ENCODE data around the gene BICD1.

Gene BICD1

GRCh38 chr12:32159925-32160324 lies 53.3 kb downstream of the BICD1 start:
- DNase-seq (ENCODE audit: low read depth in 1 of 2, low spot score in 1 of 2) = no peak
- Histone ChIP-seq H3K27ac (replicated peaks) (no peak overlapping the region), H3K4me3 (replicated peaks; ENCODE audit: insufficient read depth, low read length) (no peak overlapping the region), H3K27me3 (ENCODE audit: insufficient read depth, poor library complexity, severe bottlenecking) (no peaks in the 10 kb centered on the region)
- TF ChIP-seq CTCF (IDR thresholded peaks at IDR 0.05; ENCODE audit: insufficient read depth, low read length) (no peak), POLR2AphosphoS5 (IDR thresholded peaks at IDR 0.05; ENCODE audit: low read depth) (no peak), SPI1 (IDR thresholded peaks at IDR 0.05; ENCODE audit: borderline replicate concordance, low read depth) (no peak), REST (IDR thresholded peaks at IDR 0.05; ENCODE audit: insufficient replicate concordance, low read depth) (no peak), GABPA (IDR thresholded peaks at IDR 0.05; ENCODE audit: low read depth) (no peak)

- Histone ChIP-seq H3K27ac (replicated peaks) (no peak overlapping the region), H3K4me3 (replicated peaks; ENCODE audit: insufficient read depth, low read length) (no peak overlapping the region), H3K27me3 (ENCODE audit: insufficient read depth, poor library complexity, severe bottlenecking) (no peaks in the 10 kb centered on the region)
- TF ChIP-seq SPI1 (IDR thresholded peaks at IDR 0.05; ENCODE audit: borderline replicate concordance, low read depth) = no peak
- no peak for DNase-seq (ENCODE audit: low read depth in 1 of 2, low spot score in 1 of 2)
These were observed 54.4 kb downstream of the BICD1 start for GRCh38 chr12:32161058-32161457.

GRCh38 chr12:32163596-32163995 lies 56.9 kb downstream of the BICD1 start:
- TF ChIP-seq GABPA (IDR thresholded peaks at IDR 0.05; ENCODE audit: low read depth) (no peak), CTCF (IDR thresholded peaks at IDR 0.05; ENCODE audit: insufficient read depth, low read length) (no peak), POLR2AphosphoS5 (IDR thresholded peaks at IDR 0.05; ENCODE audit: low read depth) (no peak), REST (IDR thresholded peaks at IDR 0.05; ENCODE audit: insufficient replicate concordance, low read depth) (no peak), SPI1 (IDR thresholded peaks at IDR 0.05; ENCODE audit: borderline replicate concordance, low read depth) (no peak)
- Histone ChIP-seq H3K4me3 (replicated peaks; ENCODE audit: insufficient read depth, low read length) (no peak overlapping the region), H3K27ac (replicated peaks) (no peak overlapping the region), H3K27me3 (ENCODE audit: insufficient read depth, poor library complexity, severe bottlenecking) (no peaks in the 10 kb centered on the region)
- no peak for DNase-seq (ENCODE audit: low read depth in 1 of 2, low spot score in 1 of 2)

GRCh38 chr12:32166510-32166909 lies 59.9 kb downstream of the BICD1 start:
- Histone ChIP-seq H3K27me3 (ENCODE audit: insufficient read depth, poor library complexity, severe bottlenecking) (no peaks in the 10 kb centered on the region), H3K27ac (replicated peaks) (no peak overlapping the region), H3K4me3 (replicated peaks; ENCODE audit: insufficient read depth, low read length) (no peak overlapping the region)
- no peak for DNase-seq (ENCODE audit: low read depth in 1 of 2, low spot score in 1 of 2)
- no peak for TF ChIP-seq REST (IDR thresholded peaks at IDR 0.05; ENCODE audit: insufficient replicate concordance, low read depth)
- TF ChIP-seq GABPA (IDR thresholded peaks at IDR 0.05; ENCODE audit: low read depth) = no peak
- TF ChIP-seq SPI1 (IDR thresholded peaks at IDR 0.05; ENCODE audit: borderline replicate concordance, low read depth) = no peak
- TF ChIP-seq CTCF (IDR thresholded peaks at IDR 0.05; ENCODE audit: insufficient read depth, low read length) = no peak
- no peak for TF ChIP-seq POLR2AphosphoS5 (IDR thresholded peaks at IDR 0.05; ENCODE audit: low read depth)

All from HL-60 (cell line).